GM23248 (cell line): ENCODE measurements around the gene C2orf74.

Experiments used
- EZH2 ChIP-seq: fragments of 200-600 bp; sonication (generic); IDR thresholded peaks from 2 replicates; pipeline ENCODE4 v1.6.1; 2018; ENCODE audit warnings: antibody characterized with exemption, mild to moderate bottlenecking; ENCODE audit not compliant: insufficient read depth, poor library complexity, severe bottlenecking
- EZH2phosphoT487 ChIP-seq: fragments of 200-600 bp; sonication (generic); IDR thresholded peaks from 2 replicates; pipeline ENCODE4 v1.6.1; 2018; ENCODE audit warnings: antibody characterized with exemption, moderate library complexity, mild to moderate bottlenecking, low read depth; ENCODE audit not compliant: insufficient read depth

- TF ChIP-seq EZH2 (no peak), EZH2phosphoT487 (no peak)
Observed at GRCh38 chr2:61114147-61114546, 47.8 kb upstream of the C2orf74 start.
